Stimulated activated CD8-positive, alpha-beta memory T cell treated with anti-CD3 and anti-CD28 coated beads, Interleukin-15, amount 100 ng/mL, for 48 hours (primary cell): ENCODE data around the gene MBNL2.

Source experiments
- DNase-seq, 2 donors: peaks; one replicate each; pipeline ENCODE4 v3.0.0-alpha.2; 2020; ENCODE audit warnings: low read depth in 2 of 2

MBNL2 gene

DNA sequence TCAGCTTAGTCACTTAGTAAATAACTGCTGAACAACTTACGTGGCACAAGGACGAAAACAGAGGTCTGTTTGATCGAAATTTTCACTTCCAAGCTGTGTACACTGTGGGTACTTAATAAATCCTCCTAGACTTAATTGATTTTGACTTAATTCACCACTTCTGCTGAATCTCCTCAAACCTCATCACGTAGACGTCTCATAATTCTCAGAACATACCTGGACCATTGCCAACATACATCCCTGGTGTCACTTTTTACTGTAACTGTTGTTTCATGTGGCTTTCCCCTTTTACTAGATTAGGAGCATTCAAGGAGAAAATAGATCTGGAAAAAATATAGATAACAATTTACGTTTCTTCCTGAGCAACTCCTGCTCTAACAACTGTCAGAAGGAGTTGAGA lies 105.0 kb downstream of the MBNL2 start:
- DNase-seq: no peak

DNA sequence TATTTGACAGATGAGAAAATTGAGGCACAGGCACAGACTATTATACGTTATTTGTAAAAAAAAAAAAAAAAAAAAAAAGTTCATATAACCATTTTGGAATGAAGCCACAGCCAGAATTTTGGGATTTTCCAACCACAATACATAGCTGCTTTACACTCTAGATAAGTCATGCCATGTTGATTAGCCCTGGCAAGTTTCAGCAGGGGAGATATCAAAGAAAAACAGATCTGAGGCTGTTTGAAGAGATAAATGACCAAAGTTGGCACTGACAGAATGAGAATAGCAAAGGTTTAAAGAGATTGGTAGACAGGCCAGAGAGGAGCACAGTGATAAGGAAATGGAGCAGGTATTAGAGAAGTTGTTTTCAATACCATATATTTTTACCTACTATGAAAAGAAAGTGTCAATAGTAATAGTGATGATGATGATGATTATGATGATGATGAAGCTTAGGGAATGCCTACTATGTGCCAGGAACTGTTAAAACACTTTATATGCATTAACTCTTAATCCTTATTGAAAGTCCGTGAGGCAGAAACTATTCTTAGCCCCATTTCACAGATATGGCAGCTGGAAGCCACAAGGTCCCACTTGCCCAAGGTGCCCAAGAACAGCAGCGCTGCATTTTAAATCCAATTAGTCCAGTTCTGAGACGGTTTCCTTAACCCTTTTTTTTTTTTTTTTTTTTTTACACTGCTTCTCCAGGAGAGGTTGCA lies 105.5 kb downstream of the MBNL2 start:
- no peak for DNase-seq

DNA sequence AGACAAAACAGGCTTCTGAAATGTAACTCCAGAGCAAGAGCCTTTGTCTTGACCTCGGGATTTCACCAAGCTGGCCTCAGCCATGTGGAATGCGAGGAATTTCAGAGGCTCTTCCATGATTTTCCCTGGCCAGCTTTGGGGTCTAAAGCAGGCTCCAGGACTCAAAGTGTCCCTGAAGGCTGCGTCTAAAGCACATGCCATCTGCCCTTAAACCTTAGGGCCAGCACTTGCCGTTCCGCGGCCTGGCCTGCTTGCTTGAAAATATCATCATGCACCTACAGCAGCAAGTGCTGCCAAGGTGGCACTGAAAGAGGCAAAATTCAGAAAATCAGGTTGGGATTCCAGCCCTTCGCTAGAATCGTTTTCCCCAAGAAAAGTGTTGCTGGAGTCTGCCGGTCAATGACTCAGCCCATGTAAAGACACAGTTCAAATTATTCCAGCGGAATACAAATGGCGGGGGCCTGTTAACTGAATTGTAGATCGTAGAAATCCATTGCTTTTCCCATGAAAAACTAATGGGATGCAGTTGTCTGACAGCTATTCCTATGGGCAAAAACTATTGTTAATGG lies 106.2 kb downstream of the MBNL2 start:
- DNase-seq: no peak

DNA sequence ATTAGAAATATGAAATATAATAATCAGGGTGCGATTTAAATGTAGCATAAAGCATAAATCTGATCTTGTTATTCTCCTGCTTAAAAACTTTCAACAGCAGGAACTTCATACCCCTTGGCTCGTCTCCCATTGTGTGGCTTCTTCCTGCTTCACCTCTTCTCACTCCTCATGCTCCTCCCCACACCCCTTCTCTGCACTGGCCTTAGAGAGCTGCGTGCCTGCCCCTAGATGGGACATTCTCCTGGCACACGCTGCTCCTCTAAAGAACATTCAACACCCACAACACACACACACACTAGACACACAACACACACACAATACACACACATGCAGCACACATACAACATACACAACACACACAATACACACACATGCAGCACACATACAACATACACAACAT lies 107.2 kb downstream of the MBNL2 start:
- DNase-seq: no peak

DNA sequence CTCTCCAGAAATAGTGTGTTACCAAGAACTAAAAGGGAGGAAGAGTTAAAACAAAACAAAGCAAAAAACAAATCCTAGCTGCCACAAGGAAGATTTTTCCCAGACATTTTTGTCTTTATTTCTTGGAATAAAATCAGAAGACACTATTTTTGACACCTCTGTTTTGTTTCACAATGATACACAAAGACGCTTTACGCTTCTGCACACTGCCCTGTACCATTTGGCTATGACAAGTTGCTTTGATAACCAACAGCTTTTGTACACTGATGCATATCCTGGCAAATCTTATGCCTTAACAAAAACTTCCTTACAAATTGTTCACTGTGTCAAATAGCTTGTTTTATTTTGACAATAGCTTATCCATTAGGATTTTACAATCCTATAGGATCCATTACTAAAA lies 108.3 kb downstream of the MBNL2 start:
- no peak for DNase-seq

DNA sequence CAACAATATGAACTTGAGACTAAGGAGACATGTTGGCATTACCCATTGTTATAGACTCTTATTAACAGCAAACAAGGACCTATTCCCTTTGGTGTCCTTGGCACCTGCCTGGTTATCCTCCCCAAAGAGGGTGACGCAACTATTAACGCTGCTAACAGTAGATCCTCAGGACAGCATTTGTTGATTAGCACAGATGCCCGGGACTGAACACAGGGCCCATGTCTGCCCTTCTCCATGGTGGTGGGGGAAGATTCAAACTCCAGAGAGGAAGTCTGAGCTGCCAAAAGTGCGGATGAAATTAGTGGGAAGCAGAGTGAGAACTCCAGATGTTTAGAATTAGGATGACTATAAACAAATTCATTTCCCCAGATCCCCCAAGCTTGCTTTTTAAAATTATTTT lies 110.6 kb downstream of the MBNL2 start:
- no peak for DNase-seq

DNA sequence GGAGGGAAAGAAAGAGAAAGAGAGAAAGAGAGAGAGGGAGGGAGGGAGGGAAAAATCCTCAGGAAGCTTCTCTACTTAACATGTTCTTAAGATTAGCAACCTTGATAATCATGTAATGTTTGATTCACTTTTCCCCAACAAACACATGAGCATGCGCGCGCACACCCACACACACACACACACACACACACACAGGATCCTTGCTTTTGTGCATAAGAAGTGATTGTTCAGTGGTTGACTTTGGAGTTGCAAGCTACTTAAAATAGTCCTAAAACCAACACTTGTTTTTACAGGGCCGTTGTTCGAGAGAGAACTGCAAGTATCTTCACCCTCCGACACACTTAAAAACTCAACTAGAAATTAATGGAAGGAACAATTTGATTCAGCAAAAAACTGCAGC lies 111.8 kb downstream of the MBNL2 start:
- no peak for DNase-seq

DNA sequence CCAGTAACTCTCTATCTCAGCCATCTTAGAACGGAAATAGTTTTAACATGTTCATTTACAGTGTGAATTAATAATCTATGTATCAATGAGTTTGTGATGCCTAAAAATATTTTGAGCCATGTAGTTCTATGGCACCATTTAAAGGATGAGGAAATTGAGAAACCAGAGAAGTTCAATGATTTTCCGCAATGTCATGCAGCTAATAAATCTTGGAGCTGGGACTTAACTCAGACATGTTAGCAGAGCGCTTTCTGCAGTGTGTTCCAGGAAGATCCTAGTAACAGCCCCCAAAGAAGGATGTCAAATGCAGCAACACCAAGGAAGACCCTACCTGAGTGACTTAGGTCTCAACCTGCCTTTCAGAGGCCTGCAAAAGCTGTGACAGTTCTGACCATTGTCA lies 112.6 kb downstream of the MBNL2 start:
- no peak for DNase-seq

DNA sequence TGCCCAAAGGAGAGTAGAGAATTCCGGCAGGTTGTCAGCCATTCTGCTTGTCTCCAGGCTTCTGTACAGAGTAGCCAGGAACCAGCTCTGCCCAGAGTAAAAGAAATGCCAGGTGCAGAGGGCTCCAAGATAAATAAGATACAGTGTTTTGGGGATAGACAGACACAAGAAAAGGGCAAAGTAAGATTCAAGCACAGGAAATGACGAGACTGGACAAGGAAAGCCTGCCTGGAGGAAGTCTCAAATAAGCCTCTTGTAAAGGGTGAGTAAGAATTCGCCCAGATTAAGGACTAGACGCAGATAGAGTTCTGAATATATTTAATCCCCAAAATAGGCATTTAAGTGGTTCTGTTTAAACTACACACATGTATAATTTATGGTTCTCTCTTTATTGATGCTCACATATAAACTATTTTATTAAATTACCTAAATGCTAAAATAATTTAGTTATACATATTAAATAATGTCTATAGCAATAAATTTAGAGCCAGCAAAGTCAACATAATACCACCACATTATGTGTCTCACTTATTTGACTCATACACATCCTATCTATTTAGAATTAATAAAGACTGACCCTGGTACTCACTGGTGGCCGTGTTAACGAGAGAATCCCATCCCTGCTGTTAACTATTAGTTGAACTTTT lies 113.5 kb downstream of the MBNL2 start:
- DNase-seq: no peak

DNA sequence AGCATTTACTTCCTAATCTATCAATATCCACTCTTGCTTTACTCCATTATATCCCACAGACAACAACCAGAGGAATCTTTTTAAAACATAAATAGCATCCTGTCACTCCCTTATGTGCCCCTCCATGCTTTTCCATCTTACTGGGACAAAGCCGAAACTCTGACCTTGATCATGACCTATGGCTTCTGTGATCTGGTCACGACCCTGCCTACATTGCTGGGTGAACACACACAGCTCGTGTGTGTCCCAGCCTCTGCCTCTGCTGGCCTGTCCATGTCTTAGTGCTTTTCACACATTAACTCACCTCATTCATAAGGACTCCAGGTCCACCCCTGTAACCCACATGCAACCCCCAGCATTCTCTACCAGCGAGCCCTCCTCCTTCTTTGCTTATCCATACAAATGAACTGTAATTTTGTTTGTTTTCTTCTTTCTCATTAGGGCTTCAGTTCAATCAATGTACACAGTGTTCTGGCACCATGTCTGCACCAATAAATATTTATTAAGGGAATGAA lies 115.9 kb downstream of the MBNL2 start:
- no peak for DNase-seq

DNA sequence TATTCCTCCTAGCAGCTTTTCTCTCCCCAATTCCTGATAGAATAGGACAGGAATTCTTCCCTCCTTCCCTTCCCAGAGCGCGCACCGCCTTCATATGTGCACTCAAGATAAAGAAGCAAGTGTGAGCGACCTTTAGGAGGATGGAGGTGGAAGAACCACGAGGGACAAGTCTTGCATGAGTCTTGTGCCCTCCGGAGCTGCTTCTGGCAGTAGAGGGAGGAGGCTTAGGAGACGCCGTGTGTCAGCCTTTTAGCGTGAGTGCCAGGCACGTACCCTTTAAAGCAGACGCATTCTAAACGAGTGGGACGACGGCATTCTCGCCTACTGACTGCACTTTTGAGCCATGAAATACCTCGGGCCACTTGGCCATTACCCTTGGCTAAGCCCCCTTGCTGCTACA lies 116.4 kb downstream of the MBNL2 start:
- no peak for DNase-seq

DNA sequence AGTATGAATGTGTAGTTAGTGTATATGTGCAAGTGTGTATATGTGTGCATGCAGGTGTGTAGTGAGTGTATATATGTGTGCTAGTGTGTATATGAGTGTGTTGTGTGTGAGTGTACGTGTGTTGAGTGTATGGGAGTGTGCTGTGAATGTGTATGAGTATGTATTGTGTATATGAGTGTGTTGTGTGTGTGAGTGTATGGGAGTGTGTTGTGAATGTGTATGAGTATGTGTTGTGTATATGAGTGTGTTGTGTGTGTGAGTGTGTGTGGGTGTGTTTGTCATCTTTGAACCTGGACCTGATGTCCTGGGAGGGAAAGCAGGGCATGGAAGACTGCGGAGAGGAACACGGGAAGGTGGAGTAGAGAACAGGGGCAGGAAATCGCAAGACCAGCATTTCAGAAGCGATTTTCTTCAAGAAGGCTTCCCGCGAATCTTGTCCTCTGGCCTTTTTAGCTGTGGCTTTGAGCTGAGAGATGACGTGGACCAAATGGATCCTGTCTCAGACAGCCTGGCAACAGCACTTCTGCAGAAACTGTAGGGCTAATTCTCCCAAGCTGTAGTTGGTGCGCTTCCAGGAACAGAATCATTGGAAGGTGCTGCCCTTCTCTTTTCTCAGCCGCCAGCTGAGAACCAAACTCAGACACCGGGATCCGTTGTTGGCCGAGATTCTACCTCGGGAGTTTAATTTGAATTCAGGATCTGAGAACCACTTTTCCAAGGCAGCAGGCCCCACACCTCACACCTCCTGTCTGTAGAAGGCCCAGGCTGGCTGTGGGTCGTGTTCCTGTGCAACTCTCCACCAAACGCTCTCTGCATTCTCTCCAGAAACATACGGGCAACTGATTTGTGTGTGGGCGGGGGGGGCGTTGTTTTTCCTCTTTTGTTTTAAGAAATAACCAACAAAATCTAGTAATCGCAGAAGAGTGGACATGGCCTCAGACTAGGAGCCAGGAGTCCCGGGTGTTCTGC lies 117.2 kb downstream of the MBNL2 start:
- no peak for DNase-seq

DNA sequence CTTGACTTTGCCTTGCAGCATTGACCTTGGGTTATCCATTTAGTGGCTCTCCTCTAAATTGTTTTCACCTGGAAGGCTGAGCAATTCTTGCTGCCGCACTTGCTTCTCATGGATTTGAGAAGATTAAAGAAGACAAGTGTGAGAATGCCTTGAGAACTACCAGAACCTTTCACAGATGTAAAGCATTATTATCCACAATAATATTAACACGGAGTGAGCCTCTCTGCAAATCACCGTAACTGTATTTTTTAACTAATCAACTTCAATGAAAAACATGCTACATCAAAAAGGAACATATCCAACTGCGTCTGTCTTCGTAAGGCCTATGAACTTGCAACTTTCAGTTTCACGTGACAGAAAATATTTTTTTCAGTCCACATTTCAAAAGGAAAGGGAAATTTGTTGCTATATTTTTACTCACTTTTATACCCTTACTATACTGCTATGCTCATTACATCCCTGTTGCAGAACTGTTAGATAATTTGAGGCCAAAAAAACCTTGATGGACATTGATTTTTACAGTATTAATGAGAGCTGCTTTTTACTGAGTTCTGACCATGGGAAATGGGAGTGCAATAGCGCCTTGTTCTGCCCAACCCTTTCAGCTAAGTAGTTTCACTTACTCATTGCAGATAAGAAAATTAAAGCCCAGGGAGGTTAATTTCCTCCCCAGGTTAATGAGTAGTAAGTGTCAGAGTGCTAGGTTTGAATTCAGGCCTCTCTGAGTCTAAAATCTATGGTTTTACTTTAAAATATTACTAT lies 118.0 kb downstream of the MBNL2 start:
- no peak for DNase-seq

DNA sequence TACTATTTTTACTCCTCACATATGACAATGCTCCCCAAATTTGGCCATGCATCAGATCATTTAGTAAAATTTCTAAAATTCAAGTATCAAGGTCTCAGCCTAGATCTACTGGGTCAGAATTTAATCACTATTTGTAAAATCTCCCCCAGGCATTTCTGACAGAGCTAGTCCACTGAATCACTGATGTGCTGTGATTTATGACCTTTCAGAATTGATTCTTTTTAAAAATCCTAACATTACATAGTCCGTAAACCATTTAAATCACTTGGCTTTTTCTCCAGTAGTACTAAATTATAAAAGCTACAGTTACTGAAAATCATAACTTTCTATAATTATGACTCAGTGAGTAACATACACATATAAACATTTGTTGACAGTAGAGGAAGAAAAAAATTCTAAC lies 119.0 kb downstream of the MBNL2 start:
- no peak for DNase-seq

DNA sequence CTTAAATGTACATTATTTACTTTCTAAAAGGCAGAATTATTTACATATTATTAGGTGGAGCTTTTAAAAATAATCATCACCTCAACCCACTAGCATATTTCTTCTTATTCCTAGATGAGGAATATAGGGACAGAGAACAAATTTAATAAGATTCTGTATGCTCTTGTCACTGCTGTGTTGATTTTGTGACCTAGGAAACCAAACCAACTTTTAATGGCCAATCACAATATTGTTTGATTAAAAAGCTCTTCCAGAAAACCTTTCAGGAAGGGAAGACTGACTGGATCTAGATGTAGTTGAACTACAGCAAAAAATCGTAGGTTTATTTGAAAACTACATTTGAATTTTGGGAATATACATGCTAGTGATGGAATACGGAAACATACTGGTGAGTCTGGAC lies 120.0 kb downstream of the MBNL2 start:
- DNase-seq: no peak

DNA sequence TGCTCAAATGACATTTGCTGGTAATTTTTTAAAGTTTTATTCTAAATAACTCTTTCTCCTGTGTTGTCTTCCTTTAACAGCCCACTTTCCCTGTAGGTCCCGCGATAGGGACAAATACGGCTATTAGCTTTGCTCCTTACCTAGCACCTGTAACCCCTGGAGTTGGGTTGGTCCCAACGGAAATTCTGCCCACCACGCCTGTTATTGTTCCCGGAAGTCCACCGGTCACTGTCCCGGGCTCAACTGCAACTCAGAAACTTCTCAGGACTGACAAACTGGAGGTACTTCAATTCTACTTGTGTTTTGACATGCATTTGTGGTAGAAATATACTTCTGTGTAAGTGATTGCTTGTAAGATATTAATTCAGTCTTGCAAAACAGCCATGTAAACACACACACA lies 120.8 kb downstream of the MBNL2 start:
- DNase-seq: no peak

DNA sequence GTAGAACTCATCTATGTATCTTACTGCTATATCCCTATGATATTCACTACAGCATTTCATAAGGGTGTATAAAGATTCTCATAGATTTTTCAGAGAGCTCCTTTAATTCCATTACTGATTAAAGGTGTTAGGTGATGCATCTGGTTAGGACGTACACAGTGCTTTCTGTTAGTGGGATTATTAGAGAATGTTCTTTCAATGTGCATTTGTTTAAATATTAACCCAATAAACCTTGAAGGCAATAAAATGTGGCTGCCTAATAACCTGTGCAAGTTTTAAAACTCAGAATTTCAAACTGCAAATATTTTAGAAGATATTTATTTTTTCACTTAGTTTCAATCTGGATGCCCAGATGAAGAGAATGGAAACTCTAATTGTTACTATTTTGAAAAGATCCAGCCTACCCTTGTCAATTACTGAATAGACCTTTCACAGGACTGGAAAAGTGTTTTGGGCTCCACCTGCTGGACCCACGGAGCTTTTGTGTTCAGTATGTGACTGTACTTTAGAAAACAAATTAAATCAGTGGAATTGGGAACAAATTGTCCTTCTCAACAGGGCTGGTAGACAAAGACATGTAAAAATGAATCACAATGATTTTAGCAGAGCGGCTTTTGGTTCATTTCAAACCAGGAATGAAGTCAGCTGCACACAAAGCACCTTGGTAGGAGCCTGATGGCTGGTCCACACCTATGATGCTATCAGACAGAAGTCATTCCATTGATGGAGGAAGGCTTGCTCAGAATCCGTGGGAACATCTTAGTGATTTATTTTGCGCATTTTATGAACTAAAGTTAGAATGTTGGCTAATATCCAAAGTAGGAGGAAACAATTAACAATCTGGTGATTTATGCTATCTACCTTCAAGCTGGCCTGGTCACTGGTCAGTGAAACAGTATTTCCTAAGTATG lies 122.4 kb downstream of the MBNL2 start:
- DNase-seq: peak in 1 of 2 donors; percentile 16

DNA sequence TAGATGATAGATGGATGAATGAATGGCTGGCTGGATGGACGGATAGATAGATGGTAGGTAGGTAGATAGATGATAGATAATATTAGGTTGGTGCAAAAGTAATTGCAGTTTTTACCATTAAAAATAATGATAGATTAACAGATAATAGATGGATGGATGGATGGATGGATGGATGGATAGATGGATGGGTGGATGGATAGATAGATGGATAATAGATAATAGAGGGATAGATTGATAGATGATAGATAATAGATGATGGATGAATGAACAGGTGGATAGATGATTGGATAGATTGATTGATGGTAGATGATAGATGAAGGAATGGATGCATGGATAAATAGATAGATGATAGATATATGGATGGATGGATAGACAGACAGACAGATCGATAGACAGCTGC lies 124.0 kb downstream of the MBNL2 start:
- DNase-seq: no peak

DNA sequence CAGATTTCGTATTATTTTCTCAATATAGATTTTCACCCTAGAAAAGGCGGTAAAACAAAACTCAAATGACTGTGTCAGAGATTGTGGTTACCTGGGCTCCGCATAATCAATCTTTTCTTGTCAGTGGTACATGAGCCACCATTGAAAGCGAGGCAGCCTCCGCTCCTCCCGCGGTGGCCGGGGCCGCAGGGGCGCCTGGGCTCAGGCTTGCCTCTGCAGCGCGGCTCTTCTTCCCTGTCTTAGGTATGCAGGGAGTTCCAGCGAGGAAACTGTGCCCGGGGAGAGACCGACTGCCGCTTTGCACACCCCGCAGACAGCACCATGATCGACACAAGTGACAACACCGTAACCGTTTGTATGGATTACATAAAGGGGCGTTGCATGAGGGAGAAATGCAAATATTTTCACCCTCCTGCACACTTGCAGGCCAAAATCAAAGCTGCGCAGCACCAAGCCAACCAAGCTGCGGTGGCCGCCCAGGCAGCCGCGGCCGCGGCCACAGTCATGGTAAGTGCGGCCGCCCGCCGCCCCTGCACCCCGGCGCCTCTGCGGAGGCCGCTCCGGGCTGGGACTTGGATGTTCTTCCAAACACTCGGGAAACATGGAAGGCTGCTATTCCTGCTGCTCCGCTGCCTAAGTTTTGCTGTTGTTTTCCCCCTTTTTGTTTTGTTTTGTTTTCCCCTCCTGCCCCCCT lies 124.6 kb downstream of the MBNL2 start:
- no peak for DNase-seq
